Measurements from ENCODE around the gene GSTT2B. TPM values are rescaled to one million over a fixed set of nuclear protein-coding genes. Genes with fewer than 3 reads are reported as not detected.
A peak's percentile ranks its signal among the peaks of the same experiment; 100 is the strongest.
"Not testable (repeated sequence)": the region's sequence is repeated elsewhere in the genome, so short reads cannot be mapped to it uniquely, and the experiment has no call there.

GSTT2B gene
- polyA plus RNA-seq, 5 donors: 7.1 to 23.0 (median 9.4) TPM

GRCh38 chr22:23986538-23987178, 25.7 kb upstream of the GSTT2B start:
- DNase-seq: not testable (repeated sequence)

- not testable (repeated sequence) for DNase-seq
These were observed 25.1 kb upstream of the GSTT2B start for GRCh38 chr22:23986089-23986488.

DNA sequence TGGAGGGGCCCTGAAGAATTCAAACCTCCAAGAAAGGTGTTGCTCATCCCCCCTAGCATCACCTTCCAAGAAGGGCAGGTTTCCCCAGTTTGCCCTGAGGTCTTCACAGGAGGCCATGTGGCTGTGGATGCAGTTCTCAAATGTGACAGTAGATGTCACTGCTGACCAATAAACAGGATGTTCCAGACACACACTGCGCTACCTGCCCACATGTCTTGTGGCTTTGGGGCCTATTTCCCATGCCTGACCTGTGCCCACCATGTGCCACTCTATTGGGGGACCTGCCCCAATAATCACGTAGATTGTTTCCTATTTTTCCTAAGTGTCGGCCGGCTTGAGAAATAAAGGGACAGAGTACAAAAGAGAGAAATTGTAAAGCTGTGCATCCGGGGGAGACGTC, 23.4 kb upstream of the GSTT2B start:
- peak in 1 of 2 donors; percentile 21 for DNase-seq

DNA sequence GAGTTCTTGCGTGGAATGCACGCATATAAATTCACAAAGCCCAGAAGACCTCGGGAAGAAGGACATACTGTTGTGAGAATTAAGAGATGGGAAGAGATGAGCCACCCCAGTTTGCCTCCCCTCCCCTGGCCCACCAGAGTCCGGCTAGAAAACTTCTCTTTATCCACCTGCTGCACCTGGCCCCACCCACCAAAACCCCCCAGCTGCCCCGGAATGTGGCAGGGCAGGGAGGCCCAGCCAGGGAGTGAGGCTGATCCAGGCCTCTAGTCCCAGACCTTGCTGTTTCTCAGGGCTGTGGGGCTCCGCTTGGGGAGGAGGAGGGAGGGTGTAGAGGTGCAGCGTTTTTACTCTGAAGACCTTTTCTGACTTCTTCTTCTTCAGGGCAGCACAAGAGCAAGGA, 19.6 kb upstream of the GSTT2B start:
- not testable (repeated sequence) for DNase-seq

DNA sequence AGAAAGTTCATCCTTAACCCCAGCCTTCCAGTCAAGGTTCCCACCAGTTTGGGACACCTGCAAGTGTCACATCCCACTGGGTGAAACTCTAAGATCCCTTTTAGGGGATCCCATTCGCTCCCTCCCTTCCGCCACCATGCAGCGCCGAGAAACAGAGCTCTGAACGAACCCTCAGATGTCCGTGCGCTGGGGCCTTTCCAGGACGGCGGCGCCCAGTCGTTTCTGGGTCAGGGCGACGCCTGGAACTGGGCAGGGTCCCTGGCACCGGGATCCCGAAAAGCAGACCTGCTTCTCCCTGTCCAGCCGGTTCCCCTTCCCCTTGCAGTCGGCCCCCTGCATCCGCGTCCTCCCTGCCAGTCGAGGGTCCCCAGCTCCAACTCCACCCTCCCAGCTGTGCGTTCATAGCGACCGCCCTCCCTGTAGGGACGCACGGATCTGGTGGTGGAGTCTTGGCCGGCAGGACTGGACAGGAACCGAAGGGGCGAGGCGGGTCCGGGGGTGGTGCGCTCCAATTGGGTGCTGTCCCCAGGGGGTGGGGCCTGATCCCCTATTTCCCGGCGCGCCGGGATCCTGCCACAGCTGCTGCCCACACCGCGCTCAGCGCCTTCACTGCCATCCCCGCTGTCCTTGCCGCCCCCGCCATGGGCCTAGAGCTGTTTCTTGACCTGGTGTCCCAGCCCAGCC, 18.7 kb upstream of the GSTT2B start, which contains the start of gene GSTT2:
Gene GSTT2 (plus strand): TSS at position 578 of the 684 bp plus-strand sequence.
- DNase-seq: not testable (repeated sequence)

GRCh38 chr22:23977304-23977703, 16.3 kb upstream of the GSTT2B start:
- DNase-seq: not testable (repeated sequence)

GRCh38 chr22:23974836-23975352, 13.9 kb upstream of the GSTT2B start:
- DNase-seq: not testable (repeated sequence)

- not testable (repeated sequence) for DNase-seq
These were observed 13.3 kb upstream of the GSTT2B start, which contains the start of gene DDT for GRCh38 chr22:23974345-23974744. Gene DDT, minus strand, starts transcription at chr22:23974441. Its CDS starts 27 bp downstream, at chr22:23974414.

- not testable (repeated sequence) for DNase-seq
These were observed 10.9 kb upstream of the GSTT2B start for GRCh38 chr22:23971927-23972326.

DNA sequence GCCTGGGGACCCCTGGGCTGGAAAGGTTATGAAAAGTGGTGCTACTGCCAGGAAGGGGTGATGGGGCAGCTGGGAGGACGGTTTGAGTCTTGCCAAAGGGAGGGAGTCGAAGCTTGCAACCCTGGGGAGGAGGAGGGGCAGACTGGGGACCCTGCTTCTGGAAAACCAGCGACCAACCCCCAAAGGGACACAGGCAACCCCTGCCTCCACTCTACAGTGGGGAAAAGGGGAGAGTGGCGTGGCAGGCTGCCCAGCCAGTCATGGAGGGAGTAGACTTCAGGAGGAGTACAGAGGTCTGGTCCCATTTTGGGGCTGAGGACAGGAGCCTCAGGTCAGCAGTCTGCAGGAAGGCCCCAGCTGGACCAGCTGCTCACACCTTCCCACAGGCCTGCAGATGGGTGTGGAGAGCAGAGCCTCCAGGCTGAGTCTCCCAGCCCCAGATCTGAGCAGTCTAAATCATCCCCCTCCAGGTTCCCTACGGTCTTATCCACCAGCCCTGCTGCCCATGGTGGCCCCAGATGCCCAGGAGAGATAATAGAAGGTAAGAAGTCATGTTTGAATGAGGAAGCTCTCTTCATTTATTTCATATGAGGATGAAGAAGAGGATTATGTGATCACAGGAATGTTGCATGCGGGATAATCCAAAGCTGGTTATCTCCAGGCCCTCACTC, 10.0 kb upstream of the GSTT2B start:
- DNase-seq: no peak

- DNase-seq: no peak
These were observed 9.2 kb upstream of the GSTT2B start for GRCh38 chr22:23970201-23970641.

DNA sequence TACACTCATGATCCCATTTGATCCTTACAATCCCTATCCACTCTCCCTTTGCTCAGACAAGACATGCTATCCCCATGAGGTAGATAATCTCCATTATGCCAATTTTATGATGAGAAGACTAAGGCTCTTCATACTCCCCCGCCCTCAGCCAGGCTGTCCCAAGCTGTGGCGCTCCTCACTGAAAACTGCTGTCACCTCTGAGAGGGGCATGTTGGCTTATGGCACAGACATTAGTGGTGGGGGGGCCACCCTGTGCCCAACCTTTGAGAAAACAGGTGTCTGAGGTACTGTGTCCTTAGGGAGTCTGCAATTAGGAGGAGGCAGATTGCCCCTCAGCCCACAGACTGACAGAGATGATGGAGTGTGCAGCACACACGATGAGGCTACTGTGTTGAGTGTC, 8.1 kb upstream of the GSTT2B start:
- no peak for DNase-seq

GRCh38 chr22:23966568-23966967, 5.6 kb upstream of the GSTT2B start, which contains the start of gene DDTL:
Gene DDTL, plus strand, starts transcription at chr22:23966888. Its CDS starts 27 bp downstream, at chr22:23966915.
- not testable (repeated sequence) for DNase-seq

- DNase-seq: not testable (repeated sequence)
These were observed 5.1 kb upstream of the GSTT2B start for GRCh38 chr22:23966094-23966493.

DNA sequence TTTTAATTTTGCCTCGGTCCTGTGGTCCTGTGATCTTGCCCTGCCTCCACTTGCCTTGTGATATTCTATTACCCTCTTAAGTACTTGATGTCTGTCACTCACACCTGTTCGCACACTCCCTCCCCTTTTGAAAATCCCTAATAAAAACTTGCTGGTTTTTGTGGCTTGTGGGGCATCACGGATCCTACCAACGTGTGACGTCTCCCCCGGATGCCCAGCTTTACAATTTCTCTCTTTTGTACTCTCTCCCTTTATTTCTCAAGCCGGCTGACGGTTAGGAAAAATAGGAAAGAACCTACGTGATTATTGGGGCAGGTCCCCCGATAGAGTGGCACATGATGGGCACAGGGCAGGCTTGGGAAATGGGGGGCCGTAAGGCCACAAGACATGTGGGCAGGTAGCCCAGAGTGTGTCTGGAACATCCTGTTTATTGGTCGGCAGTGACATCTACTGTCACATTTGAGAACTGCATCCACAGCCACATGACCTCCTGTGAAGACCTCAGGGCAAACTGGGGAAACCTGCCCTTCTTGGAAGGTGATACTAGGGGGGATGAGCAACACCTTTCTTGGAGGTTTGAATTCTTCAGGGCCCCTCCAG, 4.6 kb downstream of the GSTT2B start:
- peak; percentile 59 to 70 for DNase-seq

DNA sequence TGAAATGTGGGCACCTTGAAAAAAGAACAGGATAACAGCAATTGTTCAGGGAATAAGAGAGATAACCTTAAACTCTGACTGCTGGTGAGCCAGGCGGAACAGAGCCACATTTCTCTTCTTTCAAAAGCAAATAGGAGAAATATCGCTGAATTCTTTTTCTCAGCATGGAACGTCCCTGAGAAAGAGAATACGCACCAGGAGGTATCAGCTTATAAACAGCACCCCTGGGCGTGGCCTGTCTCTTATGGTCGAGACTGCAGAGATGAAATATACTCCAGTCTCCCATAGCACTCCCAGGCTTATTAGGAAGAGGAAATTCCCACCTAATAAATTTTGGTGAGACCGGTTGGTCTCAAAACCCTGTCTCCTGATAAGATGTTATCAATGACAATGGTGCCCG, 5.1 kb downstream of the GSTT2B start:
- not testable (repeated sequence) for DNase-seq

GRCh38 chr22:23954991-23955305, 6.0 kb downstream of the GSTT2B start:
- not testable (repeated sequence) for DNase-seq

DNA sequence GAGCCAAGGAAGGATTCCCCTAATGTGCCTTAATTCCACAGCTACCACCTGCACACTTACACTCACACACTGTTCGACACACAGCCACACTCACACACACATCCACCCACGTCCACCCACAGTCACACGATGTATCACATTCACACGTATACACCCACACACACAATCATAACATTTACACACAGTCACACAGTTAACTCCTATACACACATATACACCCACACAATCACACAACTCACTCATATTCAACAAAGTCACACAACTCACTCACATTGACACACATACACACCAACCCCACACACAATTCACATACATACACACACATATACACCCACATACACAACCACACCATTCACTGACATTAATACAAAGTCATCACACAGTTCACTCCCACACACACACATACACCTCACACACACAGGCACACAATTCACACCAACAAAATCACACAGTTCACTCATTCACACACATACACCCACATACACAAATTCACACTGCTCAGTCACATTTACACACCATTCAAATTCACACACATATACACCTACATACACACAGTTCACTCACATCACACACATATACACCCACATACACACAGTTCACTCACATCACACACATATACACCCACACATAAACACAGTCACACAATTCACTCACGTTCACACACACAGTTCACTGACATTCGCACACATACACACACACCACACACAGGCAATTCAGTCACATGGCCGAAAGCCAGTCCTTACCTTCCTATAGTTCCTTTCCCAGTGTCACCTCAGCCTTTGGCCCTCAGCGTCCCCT, 6.6 kb downstream of the GSTT2B start:
- DNase-seq: not testable (repeated sequence)

GRCh38 chr22:23953485-23953884, 7.5 kb downstream of the GSTT2B start:
- not testable (repeated sequence) for DNase-seq

DNA sequence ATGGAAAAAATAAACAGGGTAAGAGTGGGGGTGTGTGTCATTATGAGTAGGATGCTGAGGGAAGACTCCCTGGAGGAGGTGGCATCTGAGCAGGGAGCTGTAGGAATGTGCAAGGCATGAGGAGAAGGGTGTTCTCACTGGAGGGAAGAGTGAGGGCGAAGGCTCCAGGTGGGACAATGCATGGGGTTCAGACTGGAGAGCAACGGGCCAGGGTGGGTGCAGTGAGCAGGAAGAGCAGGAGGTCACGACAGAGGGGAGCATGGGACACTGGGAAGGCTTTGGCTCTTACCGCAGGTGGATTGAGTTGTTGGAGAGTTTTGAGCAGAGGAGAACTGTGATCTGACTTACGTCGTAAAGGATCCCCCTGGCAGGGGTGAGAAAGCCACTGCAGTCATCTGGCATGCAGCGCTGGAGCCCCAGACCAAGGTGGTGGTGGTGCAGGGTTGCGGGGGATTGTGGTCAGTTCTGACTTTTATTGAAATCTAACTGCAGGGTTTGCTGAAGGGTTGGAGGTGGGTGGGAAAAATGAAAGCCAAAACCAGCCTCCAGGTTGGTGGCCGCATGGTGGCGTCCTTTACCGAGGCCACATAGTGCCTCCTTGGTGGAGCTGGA, 8.1 kb downstream of the GSTT2B start:
- not testable (repeated sequence) for DNase-seq

All from right lung (tissue), 5 donors.